NCI-H524 (cell line): ENCODE measurements around the gene RALB.
A peak's percentile ranks its signal among the peaks of the same experiment; 100 is the strongest.
"Not testable (repeated sequence)": the region's sequence is repeated elsewhere in the genome, so short reads cannot be mapped to it uniquely, and the experiment has no call there.

Source experiments
- DNase-seq, 2 experiments: peaks; one replicate each; lab custom pipeline; 2025; lab: John Stamatoyannopoulos, UW

RALB gene

GRCh38 chr2:120315367-120316033 lies 62.8 kb downstream of the RALB start:
- no peak for DNase-seq

GRCh38 chr2:120316071-120316470 lies 63.4 kb downstream of the RALB start:
- DNase-seq = no peak

- no peak for DNase-seq
Observed at GRCh38 chr2:120316528-120317179, 64.0 kb downstream of the RALB start.

- no peak for DNase-seq
Observed at GRCh38 chr2:120317180-120317533, 64.5 kb downstream of the RALB start.

- no peak for DNase-seq
Observed at GRCh38 chr2:120317916-120318315, 65.3 kb downstream of the RALB start.

- no peak for DNase-seq
Observed at GRCh38 chr2:120318626-120319025, 66.0 kb downstream of the RALB start.

GRCh38 chr2:120319123-120319522 lies 66.5 kb downstream of the RALB start:
- DNase-seq = no peak

- no peak for DNase-seq
Observed at GRCh38 chr2:120319686-120320317, 67.2 kb downstream of the RALB start.

GRCh38 chr2:120320318-120320851 lies 67.7 kb downstream of the RALB start:
- DNase-seq = peak in 1 of 2 experiments; percentile 49

GRCh38 chr2:120320887-120321556 lies 68.4 kb downstream of the RALB start:
- DNase-seq = not testable (repeated sequence)

GRCh38 chr2:120321721-120322284 lies 69.2 kb downstream of the RALB start:
- DNase-seq = no peak

GRCh38 chr2:120322329-120322728 lies 69.7 kb downstream of the RALB start:
- no peak for DNase-seq

GRCh38 chr2:120323214-120323613 lies 70.6 kb downstream of the RALB start:
- DNase-seq = no peak

GRCh38 chr2:120323807-120324399 lies 71.3 kb downstream of the RALB start:
- peak in 1 of 2 experiments; percentile 5 for DNase-seq

GRCh38 chr2:120324933-120325332 lies 72.3 kb downstream of the RALB start:
- DNase-seq = no peak

GRCh38 chr2:120326066-120326465 lies 73.4 kb downstream of the RALB start:
- DNase-seq = no peak

GRCh38 chr2:120330946-120331822 lies 78.5 kb downstream of the RALB start:
- DNase-seq = peak in 1 of 2 experiments; percentile 24

GRCh38 chr2:120331903-120332302 lies 79.3 kb downstream of the RALB start:
- DNase-seq = no peak

- DNase-seq = no peak
Observed at GRCh38 chr2:120332384-120332783, 79.7 kb downstream of the RALB start.

GRCh38 chr2:120334068-120334467 lies 81.4 kb downstream of the RALB start:
- no peak for DNase-seq

GRCh38 chr2:120336749-120337148 lies 84.1 kb downstream of the RALB start:
- DNase-seq = no peak
